GM21529 (cell line): ENCODE results near the gene PDIA4.
A peak's percentile ranks its signal among the peaks of the same experiment; 100 is the strongest.
"Not testable (repeated sequence)": the region's sequence is repeated elsewhere in the genome, so short reads cannot be mapped to it uniquely, and the experiment has no call there.

Experiments used
- ATAC-seq: cut with Tn5 transposase; IDR thresholded peaks from one replicate; pipeline ENCODE4 v1.9.1; 2021; ENCODE audit not compliant: unreplicated experiment

Gene PDIA4, protein sequence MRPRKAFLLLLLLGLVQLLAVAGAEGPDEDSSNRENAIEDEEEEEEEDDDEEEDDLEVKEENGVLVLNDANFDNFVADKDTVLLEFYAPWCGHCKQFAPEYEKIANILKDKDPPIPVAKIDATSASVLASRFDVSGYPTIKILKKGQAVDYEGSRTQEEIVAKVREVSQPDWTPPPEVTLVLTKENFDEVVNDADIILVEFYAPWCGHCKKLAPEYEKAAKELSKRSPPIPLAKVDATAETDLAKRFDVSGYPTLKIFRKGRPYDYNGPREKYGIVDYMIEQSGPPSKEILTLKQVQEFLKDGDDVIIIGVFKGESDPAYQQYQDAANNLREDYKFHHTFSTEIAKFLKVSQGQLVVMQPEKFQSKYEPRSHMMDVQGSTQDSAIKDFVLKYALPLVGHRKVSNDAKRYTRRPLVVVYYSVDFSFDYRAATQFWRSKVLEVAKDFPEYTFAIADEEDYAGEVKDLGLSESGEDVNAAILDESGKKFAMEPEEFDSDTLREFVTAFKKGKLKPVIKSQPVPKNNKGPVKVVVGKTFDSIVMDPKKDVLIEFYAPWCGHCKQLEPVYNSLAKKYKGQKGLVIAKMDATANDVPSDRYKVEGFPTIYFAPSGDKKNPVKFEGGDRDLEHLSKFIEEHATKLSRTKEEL

DNA sequence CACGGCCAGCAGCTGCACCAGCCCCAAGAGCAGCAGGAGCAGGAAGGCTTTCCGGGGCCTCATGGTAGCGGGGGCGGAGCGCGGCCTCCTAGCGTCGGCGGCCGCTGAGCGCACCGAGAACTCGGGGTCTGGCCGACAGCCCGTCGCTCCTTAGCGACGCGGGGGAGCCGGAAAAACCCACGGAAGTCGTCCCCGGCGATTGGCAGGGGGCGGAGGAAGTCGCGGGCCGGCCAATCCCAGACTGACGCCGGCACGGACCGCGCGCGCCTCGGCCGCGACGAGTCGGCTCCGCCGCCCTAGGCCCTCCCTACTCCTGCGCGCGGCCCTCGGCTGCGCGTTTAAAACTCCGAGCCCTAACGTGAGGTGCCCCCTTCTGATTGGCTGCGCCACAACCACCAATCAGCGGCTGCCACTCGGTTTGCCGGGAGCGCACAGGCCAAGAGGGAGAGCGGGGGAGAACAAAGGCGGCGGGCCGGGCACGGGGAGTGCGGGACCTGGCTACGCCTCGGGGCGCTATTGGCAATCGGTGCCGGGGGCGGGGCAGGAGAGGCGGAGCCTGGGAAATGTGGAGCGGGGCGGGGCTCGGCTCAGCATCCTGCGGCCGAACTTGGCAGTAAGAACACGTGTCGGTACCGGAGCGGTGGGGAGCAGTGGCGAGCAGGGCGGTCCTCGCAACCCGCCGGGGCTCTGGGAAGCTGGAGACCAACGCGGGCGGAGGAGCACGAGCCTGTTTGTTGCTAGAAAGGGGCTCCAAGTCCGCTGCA, at the start of gene PDIA4:
Gene PDIA4, minus strand, starts transcription at position 160 of the 764 bp plus-strand sequence. Its CDS starts 97 bp downstream, at position 63.
- peak; percentile 92 for ATAC-seq

DNA sequence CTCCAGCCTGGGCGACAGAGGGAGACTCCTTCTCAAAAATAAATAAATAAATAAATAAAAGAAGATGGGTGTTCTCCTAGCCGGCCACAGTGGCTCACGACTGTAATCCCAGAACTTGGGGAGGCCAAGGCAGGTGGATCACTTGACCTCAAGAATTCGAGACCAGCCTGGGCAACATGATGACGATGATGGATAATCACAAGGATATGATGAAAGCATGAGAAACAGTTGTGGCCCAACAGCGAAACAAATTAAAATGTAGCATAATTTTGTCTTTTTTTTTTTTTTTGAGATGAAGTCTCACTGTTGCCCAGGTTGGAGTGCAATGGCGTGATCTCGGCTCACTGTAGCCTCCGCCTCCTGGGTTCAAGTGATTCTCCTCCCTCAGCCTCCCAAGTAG, 49.3 kb upstream of the PDIA4 start:
- ATAC-seq: no peak

DNA sequence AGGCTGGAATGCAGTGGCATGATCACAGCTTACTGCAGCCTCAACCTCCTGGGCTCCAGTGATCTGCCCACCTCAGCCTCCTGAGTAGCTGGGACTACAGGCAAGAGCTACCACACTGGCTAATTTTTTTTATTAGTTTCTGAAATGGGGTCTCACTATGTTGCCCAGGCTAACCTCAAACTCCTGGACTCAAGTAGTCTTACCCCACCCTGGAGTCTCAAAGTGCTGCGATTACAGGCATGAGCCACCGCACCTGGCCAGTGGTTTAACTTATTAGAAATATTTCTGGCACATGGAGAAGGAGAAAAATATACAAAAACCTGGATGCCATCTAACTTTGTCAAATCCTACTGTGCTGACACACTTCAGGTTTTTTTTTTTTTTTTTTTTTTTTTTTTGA, 47.0 kb upstream of the PDIA4 start:
- no peak for ATAC-seq

DNA sequence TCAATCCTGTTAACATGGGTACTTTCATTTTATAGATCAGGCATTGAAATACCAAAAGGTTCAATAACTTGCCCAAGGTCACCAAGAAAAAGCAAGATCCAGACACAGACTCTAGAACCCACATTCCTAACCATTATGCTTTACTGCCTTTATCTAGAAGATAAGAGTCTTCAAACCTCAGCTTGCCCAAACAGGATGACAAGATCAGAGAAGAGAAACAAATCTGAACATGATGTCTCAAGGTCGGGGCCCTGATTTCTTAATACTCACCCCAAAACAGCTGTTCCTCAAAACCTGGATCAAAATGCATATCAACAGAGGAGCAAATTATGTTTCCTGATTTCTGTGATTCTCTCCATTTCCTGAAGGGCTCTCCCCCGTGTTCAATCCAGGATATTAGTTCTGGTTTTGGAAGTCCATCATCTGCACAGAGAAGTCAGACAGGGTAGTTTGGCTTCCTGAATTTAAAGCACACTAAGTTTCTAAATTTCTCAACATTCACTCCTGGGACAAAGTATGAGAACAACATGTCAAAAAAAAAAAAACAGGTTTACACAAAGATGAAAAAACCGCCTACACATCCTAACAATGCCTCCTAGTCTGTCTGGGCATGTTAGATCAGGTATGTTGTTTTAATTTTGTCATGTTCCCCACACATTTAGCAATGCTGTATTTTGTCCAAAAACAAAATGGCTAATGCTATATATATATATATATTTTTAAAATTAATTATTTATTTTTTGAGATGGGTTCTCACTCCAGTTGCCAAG, 46.0 kb upstream of the PDIA4 start:
- ATAC-seq: no peak

DNA sequence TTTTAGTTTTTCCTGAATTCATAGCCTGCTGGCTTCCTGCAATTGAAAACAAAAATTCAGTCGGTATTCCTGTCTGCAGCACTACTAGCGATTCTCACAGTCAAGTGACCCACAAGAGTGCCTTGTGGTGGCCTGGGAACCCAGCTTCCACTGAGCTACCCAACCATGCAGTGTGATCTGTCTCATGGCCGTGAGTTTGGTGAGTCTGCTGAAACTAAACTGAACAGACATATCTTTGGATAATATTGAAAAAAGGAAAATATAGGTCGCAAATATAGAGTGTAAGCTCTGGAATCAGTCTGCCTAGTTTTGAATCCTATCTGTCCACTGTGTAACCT, 44.1 kb upstream of the PDIA4 start:
- no peak for ATAC-seq

DNA sequence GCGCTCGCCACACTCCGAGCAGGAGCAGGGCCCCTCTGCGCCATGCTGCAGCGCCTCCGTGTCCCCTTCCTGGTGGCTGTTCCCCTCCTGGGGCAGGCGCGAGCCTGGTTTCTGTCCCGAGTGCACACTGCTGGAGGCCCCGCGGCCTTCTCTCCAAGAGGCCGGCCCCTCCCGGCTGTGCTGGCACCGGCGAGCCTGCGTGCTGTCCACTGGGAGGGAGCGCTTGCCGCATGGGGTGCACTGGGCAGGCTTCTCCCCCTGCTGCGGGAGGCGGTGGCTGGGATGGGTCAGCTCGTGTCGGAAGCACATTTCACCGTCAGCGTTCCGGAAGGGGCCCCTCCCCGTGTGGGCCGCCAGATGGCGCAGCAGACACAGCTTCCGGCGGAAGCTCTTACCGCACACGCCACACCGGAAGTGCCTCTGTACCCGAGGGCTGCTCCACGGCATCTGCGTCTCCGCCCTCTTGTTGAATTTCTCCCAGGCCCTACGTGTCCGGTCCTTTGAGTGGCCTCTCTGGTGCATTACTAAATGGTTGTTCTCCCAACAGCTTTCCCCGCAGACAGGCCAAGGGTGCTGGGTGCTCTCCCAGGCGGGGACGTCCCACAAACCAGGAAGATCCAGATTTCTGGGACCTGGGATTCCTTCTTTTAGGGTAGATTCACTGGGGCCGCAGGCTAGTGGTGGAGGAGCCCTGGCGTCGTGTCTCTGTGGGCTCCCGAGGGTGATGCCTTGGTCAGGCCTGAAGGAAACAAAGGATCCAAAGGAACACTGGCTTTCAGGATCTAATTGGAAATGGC, 43.5 kb upstream of the PDIA4 start:
- ATAC-seq: no peak

DNA sequence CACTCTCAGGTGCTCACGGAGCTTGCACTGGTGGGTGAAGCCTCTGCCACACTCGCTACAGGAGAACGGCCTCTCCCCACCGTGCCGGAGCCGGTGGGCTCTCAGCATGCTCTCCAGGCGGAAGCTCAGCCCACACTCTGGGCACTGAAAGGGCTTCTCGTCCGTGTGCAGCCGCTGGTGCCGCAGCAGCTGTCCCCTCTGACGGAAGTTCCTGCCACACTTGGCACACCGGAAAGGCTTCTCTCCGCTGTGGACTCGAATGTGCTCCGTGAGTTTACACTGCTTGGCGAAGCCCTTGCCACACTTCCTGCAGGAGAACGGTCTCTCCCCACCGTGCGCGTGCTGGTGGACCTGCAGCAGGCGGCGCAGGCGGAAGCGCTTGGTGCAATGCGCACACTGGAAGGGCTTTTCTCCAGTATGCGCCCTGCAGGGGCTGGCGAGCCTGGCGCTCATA, 42.9 kb upstream of the PDIA4 start:
- ATAC-seq: no peak

DNA sequence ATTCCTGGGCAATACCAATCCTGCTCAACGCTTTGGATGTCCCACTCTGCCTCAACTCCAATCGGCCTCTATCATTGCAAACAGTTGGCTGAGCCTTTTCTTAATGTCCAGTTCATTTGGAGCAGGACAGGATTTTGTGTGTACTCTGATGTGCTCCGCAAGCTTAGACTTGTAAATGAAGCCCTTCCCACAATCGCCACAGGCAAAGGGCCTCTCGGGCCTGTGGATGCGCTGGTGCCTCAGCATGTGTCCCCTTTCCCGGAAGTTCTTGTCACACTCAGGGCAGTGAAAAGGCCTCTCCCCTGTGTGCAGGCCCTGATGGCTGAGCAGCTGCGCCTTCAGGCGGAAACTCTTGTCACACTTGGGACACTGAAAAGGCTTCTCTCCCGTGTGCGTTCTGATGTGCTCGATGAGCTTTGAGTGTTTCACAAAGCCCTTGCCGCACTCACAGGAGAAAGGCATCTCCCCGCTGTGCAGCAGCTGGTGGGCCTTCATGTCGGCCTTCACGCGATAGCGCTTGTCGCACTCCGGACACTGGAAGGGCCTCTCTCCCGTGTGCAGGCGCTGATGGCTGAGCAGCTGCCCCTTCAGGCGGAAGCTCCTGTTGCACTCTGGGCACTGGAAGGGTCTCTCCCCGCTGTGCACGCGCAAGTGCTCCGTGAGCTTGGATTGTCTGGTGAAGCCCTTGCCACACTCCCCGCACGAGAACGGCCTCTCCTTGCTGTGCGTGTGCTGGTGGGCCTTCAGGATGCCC, 42.2 kb upstream of the PDIA4 start:
- ATAC-seq: no peak

DNA sequence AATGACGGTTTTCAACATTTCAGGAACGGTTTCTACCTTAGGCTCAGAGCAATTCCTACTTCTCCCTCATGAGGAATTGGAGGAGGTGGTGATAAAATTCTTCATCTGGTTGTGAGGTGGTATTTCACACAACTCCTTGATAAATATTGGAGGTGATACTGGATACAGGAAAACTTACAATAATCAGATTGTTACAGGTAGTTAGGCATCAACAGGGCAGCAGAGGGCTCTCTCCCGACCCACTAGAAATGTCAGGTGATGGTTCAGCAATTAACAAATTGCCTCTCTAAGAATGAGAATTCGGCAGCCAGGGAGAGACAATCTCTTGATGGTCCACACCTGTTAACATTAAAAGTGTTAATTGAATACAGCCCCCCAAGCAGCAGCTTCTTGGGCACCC, 39.6 kb upstream of the PDIA4 start:
- no peak for ATAC-seq

DNA sequence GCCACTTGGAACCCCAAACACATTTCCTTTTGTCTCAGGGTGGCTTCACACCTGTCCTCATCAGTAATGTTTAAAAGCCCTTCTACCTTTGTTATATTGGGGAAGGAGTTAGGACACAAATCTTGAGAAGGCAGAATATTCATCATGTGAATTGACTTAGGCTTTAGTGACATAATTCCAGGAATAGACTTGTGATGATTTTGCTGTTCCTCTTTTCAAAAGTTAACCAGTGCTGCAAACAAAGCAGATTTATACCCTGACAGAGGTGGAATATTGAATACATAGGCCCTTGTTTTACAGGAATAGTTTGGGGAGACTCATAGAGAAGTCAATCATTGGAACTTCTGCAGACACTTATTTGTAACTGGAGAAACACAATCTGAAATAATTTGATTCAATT, 35.2 kb upstream of the PDIA4 start:
- ATAC-seq: no peak

DNA sequence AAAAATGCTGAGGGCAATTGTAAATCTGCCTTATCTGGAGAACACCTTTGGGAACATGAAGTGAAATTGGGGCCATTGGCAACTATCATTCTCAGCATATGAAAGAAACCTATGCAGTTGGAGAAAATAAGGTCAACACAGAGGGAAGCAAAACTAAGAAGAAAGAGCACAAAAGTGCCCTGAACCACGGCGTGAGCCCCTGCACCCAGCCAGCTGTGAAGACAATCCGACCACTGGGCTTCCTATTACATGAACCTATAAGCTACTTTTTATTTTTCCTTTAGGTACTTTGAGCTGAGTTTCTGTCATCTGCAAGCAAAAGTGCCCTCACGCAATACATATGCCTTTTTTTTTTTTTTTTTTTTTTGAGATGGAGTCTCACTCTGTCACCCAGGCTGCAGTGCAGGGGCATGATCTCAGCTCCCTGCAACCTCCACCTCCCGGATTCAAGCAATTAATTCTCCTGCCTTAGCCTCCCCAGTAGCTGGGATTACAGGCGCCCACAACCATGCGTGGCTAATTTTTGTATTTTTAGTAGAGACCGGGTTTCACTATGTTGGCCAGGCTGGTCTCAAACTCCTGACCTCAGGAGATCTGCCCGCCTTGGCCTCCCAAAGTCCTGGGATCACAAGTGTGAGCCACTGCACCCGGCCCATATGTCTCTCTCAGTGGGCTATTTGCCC, 34.1 kb upstream of the PDIA4 start:
- ATAC-seq: not testable (repeated sequence)

DNA sequence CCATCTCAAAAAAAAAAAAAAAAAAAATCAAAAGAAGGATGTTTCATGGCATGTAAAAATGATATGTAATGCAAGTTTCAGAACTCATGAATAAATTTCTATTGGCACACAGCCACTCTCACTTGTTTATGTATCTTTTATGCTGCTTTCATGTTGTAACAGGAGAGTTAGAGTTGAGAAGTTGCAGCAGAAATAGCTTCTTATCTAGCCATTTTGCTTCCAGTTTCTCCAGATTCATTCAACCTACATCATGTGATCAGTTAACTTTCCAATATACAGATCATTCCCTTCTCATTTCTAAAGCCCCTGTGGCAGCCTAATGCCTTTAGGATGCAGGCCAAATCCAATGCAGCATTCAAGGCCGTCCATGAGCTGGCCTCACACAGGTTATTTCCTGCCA, 31.9 kb upstream of the PDIA4 start:
- no peak for ATAC-seq

DNA sequence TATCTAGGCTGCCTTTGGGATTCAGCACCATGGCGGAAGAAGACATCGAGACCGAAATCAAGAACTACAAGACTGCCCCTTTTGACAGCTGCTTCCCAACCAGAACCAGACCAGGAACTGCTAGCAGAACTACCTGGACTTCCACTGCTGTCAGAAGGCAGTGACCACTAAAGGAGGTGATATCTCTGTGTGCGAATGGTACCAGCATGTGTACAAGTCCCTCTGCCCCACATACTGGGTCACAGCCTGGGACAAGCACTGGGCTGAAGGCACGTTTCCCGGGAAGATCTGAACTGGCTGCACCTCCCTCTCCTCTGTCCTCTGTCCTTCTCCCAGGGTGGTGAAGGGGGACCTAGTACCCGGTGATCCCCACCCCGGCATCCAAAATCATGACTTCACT, 25.6 kb upstream of the PDIA4 start:
- ATAC-seq: no peak

DNA sequence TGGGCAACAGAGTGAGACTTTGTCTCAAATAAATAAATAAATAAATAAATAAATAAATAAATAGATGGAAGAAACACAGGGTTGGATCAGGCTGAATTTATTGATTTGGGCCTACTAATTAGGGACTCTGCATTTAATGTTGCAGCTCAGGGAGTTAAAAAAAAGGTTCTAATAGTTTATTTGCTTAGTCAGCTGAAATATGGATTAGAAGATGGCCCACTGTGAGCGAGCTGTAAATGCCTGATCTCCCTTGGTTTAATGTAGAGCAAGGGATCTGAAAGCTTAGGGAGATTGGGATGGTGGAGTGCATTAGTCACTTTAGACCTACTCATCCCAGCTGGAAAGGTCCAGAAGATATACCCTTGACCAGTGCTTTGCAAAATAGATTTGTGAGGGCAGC, 25.1 kb upstream of the PDIA4 start:
- no peak for ATAC-seq

DNA sequence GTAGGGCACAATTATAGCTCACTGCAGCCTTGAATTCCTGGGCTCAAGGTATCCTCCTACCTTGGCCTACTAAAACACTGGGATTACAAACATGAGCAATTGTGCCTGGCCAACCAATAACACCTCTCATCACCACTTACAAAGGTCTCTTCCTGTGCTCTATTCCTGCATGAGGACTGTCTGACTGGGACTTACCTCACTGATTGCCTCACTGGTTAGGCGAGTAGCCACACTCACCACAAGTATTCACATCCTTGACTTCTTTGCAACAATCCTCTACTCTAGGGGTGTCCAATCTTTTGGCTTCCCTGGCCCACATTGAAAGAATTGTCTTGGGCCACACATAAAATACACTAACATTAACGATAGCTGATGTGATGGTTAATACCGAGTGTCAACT, 22.6 kb upstream of the PDIA4 start:
- ATAC-seq: no peak

DNA sequence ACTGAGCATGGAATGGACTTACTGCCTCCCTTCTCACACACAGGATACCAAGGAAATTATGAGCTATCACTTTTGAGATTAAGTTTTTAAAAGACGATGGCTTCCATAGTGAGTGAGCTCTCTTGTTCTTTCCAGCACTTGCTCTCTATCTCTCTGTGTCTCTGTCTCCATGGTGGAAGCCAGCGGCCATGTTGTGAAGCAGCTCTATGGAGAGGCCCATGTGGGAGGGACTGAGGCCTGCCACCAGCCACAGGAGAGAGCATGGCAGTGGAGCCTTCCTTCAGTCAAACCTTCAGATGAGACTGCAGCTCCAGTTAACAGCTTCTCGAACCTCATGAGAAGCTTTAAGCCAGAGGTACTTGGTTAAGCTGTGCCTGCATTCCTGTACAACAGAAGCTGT, 20.5 kb upstream of the PDIA4 start:
- no peak for ATAC-seq

DNA sequence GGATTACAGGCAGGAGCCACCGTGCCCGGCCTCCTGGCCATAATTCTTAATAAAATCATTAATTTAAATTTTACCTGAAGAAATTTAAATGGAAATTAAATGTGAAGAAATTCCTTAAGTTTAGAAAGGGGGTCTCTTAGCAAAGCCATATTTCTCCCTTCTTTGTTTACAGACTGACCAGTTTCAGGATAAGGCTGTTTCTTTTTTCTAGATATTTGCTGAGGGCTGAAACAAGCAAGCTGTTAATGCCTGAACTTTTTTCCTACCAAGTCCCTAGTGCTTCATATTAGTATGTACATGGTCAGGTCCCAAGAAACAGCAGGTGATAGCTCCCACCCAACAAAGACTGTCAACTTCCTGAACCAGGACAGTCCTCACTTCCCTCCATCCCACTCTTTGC, 18.1 kb upstream of the PDIA4 start:
- no peak for ATAC-seq

DNA sequence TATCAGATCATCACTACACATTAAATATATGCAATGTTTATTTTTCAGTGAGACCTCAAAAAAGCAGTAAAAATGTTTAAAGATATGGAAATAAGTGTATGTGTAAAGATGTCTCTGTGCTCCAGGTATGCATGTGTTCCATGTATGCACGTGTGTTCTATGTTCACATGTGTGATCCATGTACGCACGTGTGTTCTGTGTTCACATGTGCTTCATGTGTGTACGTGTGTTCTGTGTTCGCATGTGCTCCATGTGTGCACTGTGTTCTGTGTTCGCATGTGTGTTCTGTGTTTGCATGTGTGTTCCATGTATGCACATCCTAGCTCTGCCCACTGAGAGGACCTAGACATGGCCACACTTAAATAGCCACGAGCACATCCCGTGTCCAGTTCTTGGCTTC, 15.6 kb upstream of the PDIA4 start:
- ATAC-seq: no peak

DNA sequence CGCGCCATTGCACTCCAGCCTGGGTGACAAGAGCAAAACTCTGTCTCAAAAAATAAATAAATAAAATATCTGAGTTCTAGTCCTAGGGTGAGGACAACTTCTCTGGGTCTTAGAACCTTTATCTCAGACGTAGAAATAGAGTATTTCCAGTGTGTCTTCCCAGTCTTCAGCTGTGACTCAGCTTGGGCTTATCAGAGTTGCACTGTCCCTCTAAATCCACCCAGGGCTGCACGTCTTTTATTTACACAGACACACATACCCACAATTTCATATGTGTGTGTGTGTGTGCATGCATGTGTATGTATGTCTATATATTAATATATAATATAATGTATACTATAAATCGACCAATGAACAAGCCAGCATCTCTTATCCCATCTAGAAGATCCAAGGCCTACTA, 13.0 kb upstream of the PDIA4 start:
- no peak for ATAC-seq
